A673 (cell line): ENCODE results near the gene ITIH5. TPM values are rescaled to one million over a fixed set of nuclear protein-coding genes. Genes with fewer than 3 reads are reported as not detected.

Experiments
- BruUV-seq: library from RNA; stranded (reverse); fragments of 400-500 nt; replicated peaks from 2 replicates; lab custom pipeline; 2021; lab: Mats Ljungman, UMichigan
- CTCF ChIA-PET: fragments of 300-600 bp; sonication (Branson Sonifier 250); formaldehyde crosslinking; loops from one replicate; lab custom pipeline; 2022; ENCODE audit warnings: antibody characterized with exemption; lab: Charles Lee
- POLR2A ChIA-PET: fragments of 300-600 bp; sonication (Branson Sonifier 250); formaldehyde crosslinking; loops from one replicate; lab custom pipeline; 2022; ENCODE audit warnings: antibody characterized with exemption; ENCODE audit not compliant: low non-redundant PET; lab: Charles Lee
- DNase-seq: peaks from one replicate; pipeline ENCODE4 v3.0.0-alpha.2; 2015; ENCODE audit warnings: low spot score
- H3K27ac ChIP-seq: fragments of 200-600 bp; sonication (generic); 2 replicates; pipeline ENCODE4 v1.5.1; 2016; ENCODE audit warnings: mixed run types, low read depth, mild to moderate bottlenecking, mixed read lengths, antibody characterized with exemption, low read length; ENCODE audit not compliant: poor library complexity, severe bottlenecking
- H3K27me3 ChIP-seq: fragments of 200-600 bp; sonication (generic); replicated peaks from 2 replicates; pipeline ENCODE4 v1.6.1; 2017; ENCODE audit warnings: mixed run types, low read depth, mild to moderate bottlenecking, mixed read lengths, antibody characterized with exemption, low read length; ENCODE audit not compliant: insufficient read depth, poor library complexity
- H3K36me3 ChIP-seq: fragments of 200-600 bp; sonication (generic); 2 replicates; pipeline ENCODE4 v1.6.1; 2016; ENCODE audit warnings: mixed run types, mild to moderate bottlenecking, mixed read lengths, antibody characterized with exemption, low read length; ENCODE audit not compliant: insufficient read depth, poor library complexity, severe bottlenecking
- H3K4me1 ChIP-seq: fragments of 200-600 bp; sonication (generic); 2 replicates; pipeline ENCODE4 v1.6.1; 2017; ENCODE audit warnings: mixed run types, mild to moderate bottlenecking, mixed read lengths, antibody characterized with exemption, low read length; ENCODE audit not compliant: insufficient read depth, poor library complexity, severe bottlenecking
- H3K4me3 ChIP-seq: fragments of 200-600 bp; sonication (generic); 2 replicates; pipeline ENCODE4 v1.5.1; 2016; ENCODE audit warnings: low read depth, mixed run types, mild to moderate bottlenecking, mixed read lengths, low read length; ENCODE audit not compliant: poor library complexity, severe bottlenecking
- H3K9me3 ChIP-seq: fragments of 200-600 bp; sonication (generic); 2 replicates; pipeline ENCODE4 v1.6.1; 2016; ENCODE audit warnings: mixed run types, low read depth, mild to moderate bottlenecking, mixed read lengths, antibody characterized with exemption, low read length; ENCODE audit not compliant: poor library complexity, severe bottlenecking
- EZH2 ChIP-seq: fragments of 200-600 bp; sonication (generic); IDR thresholded peaks from 2 replicates; pipeline ENCODE4 v1.6.1; 2017; ENCODE audit warnings: borderline replicate concordance, low read depth, mild to moderate bottlenecking, mixed read lengths, antibody characterized with exemption, low read length; ENCODE audit not compliant: poor library complexity, severe bottlenecking
- intact Hi-C: fragments of 100-400 bp; cut with micrococcal nuclease; formaldehyde crosslinking; loops from one replicate; pipeline ENCODE4 v1.10.0; 2022; ENCODE audit not compliant: unreplicated experiment
- total RNA-seq: library from RNA; stranded (reverse); gene quantifications from 2 replicates; pipeline ENCODE4 v1.2.3, GENCODE V29; 2021
- TF ChIP-seq, protein P1 (sequence below): fragments of 300-800, 200-600 bp; sonication (generic); conservative IDR thresholded peaks from 2 replicates; pipeline ENCODE4 v1.5.1; 2017; ENCODE audit warnings: low read depth, mild to moderate bottlenecking, antibody characterized with exemption, low read length, moderate library complexity, mixed read lengths

The ITIH5 gene
- total RNA-seq, 1 experiment from 2014 or later = not detected

DNA sequence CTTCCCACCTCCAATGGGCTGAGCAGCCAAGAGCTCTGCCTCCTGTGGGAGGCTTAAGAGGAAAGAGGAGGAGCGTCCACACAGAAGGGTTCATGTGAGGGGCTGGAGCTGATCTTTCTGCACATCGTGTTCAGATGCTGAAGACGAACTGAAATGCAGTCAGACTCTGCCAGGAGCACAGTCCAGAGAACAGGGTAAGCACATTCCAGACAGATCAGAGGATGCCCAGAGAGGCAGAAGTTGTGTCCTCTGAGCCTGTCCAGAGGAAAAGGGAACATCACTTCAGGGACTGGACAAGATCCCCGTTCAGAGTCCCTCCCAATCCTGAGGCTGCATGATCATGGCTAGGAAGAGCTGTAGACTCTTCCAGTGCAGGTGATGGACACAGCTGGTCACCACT is 72.9 kb downstream of the ITIH5 start:
- H3K9me3 ChIP-seq = no peaks in the 10 kb centered on the region
- POLR2A ChIA-PET = no interaction called here
- no peak for TF ChIP-seq EZH2
- TF ChIP-seq, protein P1, sequence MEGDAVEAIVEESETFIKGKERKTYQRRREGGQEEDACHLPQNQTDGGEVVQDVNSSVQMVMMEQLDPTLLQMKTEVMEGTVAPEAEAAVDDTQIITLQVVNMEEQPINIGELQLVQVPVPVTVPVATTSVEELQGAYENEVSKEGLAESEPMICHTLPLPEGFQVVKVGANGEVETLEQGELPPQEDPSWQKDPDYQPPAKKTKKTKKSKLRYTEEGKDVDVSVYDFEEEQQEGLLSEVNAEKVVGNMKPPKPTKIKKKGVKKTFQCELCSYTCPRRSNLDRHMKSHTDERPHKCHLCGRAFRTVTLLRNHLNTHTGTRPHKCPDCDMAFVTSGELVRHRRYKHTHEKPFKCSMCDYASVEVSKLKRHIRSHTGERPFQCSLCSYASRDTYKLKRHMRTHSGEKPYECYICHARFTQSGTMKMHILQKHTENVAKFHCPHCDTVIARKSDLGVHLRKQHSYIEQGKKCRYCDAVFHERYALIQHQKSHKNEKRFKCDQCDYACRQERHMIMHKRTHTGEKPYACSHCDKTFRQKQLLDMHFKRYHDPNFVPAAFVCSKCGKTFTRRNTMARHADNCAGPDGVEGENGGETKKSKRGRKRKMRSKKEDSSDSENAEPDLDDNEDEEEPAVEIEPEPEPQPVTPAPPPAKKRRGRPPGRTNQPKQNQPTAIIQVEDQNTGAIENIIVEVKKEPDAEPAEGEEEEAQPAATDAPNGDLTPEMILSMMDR = no peak
- H3K4me1 ChIP-seq = no peaks in the 10 kb centered on the region
- no peak overlapping the region for H3K4me3 ChIP-seq
- CTCF ChIA-PET = no interaction called here
- no TSS peak for BruUV-seq
- peaks cover 13% of the 10 kb centered on the region for H3K27me3 ChIP-seq
- intact Hi-C loops = no loop called here
- no peaks in the 10 kb centered on the region for H3K36me3 ChIP-seq
- DNase-seq = no peak
- H3K27ac ChIP-seq = no peak overlapping the region

DNA sequence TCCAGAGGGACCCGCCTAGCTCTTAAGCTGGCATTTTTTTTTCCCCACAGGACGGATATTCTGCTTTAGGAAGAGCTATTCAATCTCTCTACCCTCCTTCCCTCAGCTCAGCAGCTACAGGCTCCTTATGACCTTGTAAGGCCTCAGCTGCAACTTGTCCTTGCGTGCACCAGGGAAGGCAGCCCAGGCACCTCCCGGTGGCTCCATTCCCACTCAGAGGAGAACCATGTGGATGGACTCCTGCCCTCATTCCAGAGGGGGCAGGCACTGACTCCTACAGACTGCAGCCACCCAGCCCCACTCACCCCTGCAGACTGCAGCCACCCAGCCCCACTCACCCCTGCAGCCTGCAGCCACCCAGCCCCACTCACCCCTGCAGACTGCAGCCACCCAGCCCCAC is 73.7 kb downstream of the ITIH5 start:
- H3K27ac ChIP-seq = no peak overlapping the region
- no peak overlapping the region for H3K4me3 ChIP-seq
- DNase-seq = no peak
- H3K4me1 ChIP-seq = no peaks in the 10 kb centered on the region
- intact Hi-C loops = no loop called here
- no peaks in the 10 kb centered on the region for H3K36me3 ChIP-seq
- H3K9me3 ChIP-seq = no peaks in the 10 kb centered on the region
- ChIA-PET CTCF (no interaction called here), POLR2A (no interaction called here)
- no peak for TF ChIP-seq EZH2
- TF ChIP-seq, protein P1 = no peak
- peaks cover 4% of the 10 kb centered on the region for H3K27me3 ChIP-seq
- BruUV-seq = no TSS peak

DNA sequence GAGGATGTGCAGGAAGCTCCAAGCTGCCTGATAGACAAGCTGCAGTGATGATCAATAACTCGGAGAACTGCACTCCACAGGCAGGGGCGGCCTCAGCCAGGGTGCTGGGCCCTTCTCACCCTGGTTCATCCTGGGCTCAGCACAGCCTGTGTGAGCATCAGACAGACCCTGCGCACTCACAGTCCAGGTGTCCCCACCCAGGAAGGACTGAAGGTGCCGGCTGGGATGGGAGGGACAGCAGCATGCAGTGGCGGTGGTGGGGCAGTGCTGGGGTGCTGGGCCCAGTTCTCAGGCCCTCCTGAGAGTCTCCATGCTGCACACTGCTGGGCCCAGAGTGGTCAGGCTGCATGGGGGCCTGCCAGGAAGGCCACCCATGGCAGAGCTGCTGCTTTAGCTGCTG is 74.1 kb downstream of the ITIH5 start:
- no TSS peak for BruUV-seq
- DNase-seq = no peak
- intact Hi-C loops = no loop called here
- Histone ChIP-seq H3K27me3 (no peaks in the 10 kb centered on the region), H3K36me3 (no peaks in the 10 kb centered on the region), H3K4me3 (no peak overlapping the region), H3K9me3 (no peaks in the 10 kb centered on the region), H3K4me1 (no peaks in the 10 kb centered on the region), H3K27ac (no peak overlapping the region)
- ChIA-PET CTCF (no interaction called here), POLR2A (no interaction called here)
- TF ChIP-seq, protein P1 = no peak
- TF ChIP-seq EZH2 = no peak
